Endodermal cell (in vitro differentiated cells): ENCODE measurements around the gene FUBP3. TPM values are rescaled to one million over a fixed set of nuclear protein-coding genes. Genes with fewer than 3 reads are reported as not detected.

Source experiments
- DNase-seq: peaks from one replicate; pipeline ENCODE4 v3.0.0-alpha.2; 2017
- H3K27ac ChIP-seq: 2 replicates; pipeline ENCODE4 v1.5.1; 2013; ENCODE audit warnings: mild to moderate bottlenecking, low read depth, low read length, moderate library complexity
- H3K27me3 ChIP-seq: 2 replicates; pipeline ENCODE4 v1.6.1; 2013; ENCODE audit warnings: mild to moderate bottlenecking, low read length, moderate library complexity; ENCODE audit not compliant: insufficient read depth, control insufficient read depth, poor library complexity, severe bottlenecking
- H3K36me3 ChIP-seq: 2 replicates; pipeline ENCODE4 v1.7.0; 2013; ENCODE audit warnings: mild to moderate bottlenecking, low read length, moderate library complexity; ENCODE audit not compliant: control insufficient read depth, insufficient read depth
- H3K4me1 ChIP-seq: one replicate; pipeline ENCODE4 v1.7.0; 2013; ENCODE audit warnings: low read length; ENCODE audit not compliant: control insufficient read depth, insufficient read depth
- H3K4me3 ChIP-seq: 2 replicates; pipeline ENCODE4 v1.5.1; 2013; ENCODE audit warnings: mild to moderate bottlenecking, low read length, moderate library complexity
- H3K9ac ChIP-seq: 2 replicates; pipeline ENCODE4 v1.6.1; 2013; ENCODE audit warnings: mild to moderate bottlenecking, low read length, moderate library complexity; ENCODE audit not compliant: poor library complexity, severe bottlenecking; ENCODE audit errors: extremely low read depth
- H3K9me3 ChIP-seq: 2 replicates; pipeline ENCODE4 v1.6.1; 2013; ENCODE audit warnings: mild to moderate bottlenecking, low read length, moderate library complexity; ENCODE audit not compliant: control insufficient read depth
- H3K27ac Mint-ChIP-seq: 2 replicates; pipeline ENCODE4 v1.8.0; 2020; ENCODE audit warnings: mixed read lengths
- H3K27me3 Mint-ChIP-seq: 2 replicates; pipeline ENCODE4 v1.8.0; 2021; ENCODE audit warnings: mild to moderate bottlenecking, mixed read lengths; ENCODE audit not compliant: insufficient read depth
- H3K36me3 Mint-ChIP-seq: 2 replicates; pipeline ENCODE4 v1.8.0; 2020; ENCODE audit warnings: low read depth, mixed read lengths
- H3K4me1 Mint-ChIP-seq: 2 replicates; pipeline ENCODE4 v1.8.0; 2020; ENCODE audit warnings: mixed read lengths
- H3K4me3 Mint-ChIP-seq: 2 replicates; pipeline ENCODE4 v1.8.0; 2020; ENCODE audit warnings: mild to moderate bottlenecking, moderate library complexity, mixed read lengths
- H3K9me3 Mint-ChIP-seq: 2 replicates; pipeline ENCODE4 v1.8.0; 2020; ENCODE audit warnings: mild to moderate bottlenecking, mixed read lengths
- CTCF ChIP-seq: fragments of 200-600 bp; sonication (generic); conservative IDR thresholded peaks from 2 replicates; pipeline ENCODE4 v1.5.0; 2021; ENCODE audit warnings: antibody characterized with exemption, mild to moderate bottlenecking
- WGBS, 2 experiments: methylation state at CpG; one replicate each; pipeline versions ENCODE4 v1.1.5 to v1.1.7; 2013; ENCODE audit warnings: missing lambda C conversion rate in 2 of 2, mixed read lengths in 1 of 2; ENCODE audit not compliant: insufficient coverage in 1 of 2, insufficient read length in 1 of 2; 5-methylcytosine and 5-hydroxymethylcytosine counted together
- total RNA-seq, 2 donors: library from RNA; stranded (reverse); fragmentation: NEBNext Ultra II Directional in 1 of 2; extraction: Animal tissue kit (Norgen Biotek cat#: 25700) in 1 of 2; gene quantifications; 2 replicates in 1 of 2; 3 replicates in 1 of 2; pipeline ENCODE4 v1.2.1, GENCODE V29; 2021

Gene FUBP3
- total RNA-seq, 2 donors from 2014 or later: 74.3 to 76.3 TPM

- no peak overlapping the region for H3K4me3 Mint-ChIP-seq
- Histone ChIP-seq H3K9me3 (no peaks in the 10 kb centered on the region), H3K27ac (no peak overlapping the region), H3K9ac (no peak overlapping the region), H3K36me3 (peaks cover 88% of the 10 kb centered on the region), H3K4me1 (no peaks in the 10 kb centered on the region), H3K4me3 (no peak overlapping the region), H3K27me3 (no peaks in the 10 kb centered on the region)
- peaks cover 67% of the 10 kb centered on the region for H3K36me3 Mint-ChIP-seq
- WGBS, 2 experiments: 89 to 92% methylated on average over 18 to 27 of the region's 27 CpGs
- H3K27ac Mint-ChIP-seq: peak overlapping the region; percentile 64
- TF ChIP-seq CTCF: no peak
- no peaks in the 10 kb centered on the region for H3K4me1 Mint-ChIP-seq
- no peaks in the 10 kb centered on the region for H3K9me3 Mint-ChIP-seq
- H3K27me3 Mint-ChIP-seq: no peaks in the 10 kb centered on the region
- DNase-seq: peak; percentile 39
These were observed 51.3 kb downstream of the FUBP3 start for GRCh38 chr9:130630506-130631330.

- H3K27ac Mint-ChIP-seq: no peak overlapping the region
- no peak for DNase-seq
- H3K9me3 ChIP-seq: no peaks in the 10 kb centered on the region
- peaks cover 85% of the 10 kb centered on the region for H3K36me3 ChIP-seq
- no peaks in the 10 kb centered on the region for H3K9me3 Mint-ChIP-seq
- no peak overlapping the region for H3K9ac ChIP-seq
- no peak overlapping the region for H3K4me3 Mint-ChIP-seq
- no peaks in the 10 kb centered on the region for H3K27me3 ChIP-seq
- WGBS, 2 experiments: 92 to 94% methylated on average over 15 to 22 of the region's 22 CpGs
- no peaks in the 10 kb centered on the region for H3K4me1 ChIP-seq
- TF ChIP-seq CTCF: no peak
- no peak overlapping the region for H3K4me3 ChIP-seq
- H3K27ac ChIP-seq: no peak overlapping the region
- peaks cover 59% of the 10 kb centered on the region for H3K36me3 Mint-ChIP-seq
- H3K27me3 Mint-ChIP-seq: no peaks in the 10 kb centered on the region
- no peaks in the 10 kb centered on the region for H3K4me1 Mint-ChIP-seq
These were observed 52.1 kb downstream of the FUBP3 start for GRCh38 chr9:130631331-130632080.

- H3K27ac ChIP-seq: no peak overlapping the region
- H3K4me1 Mint-ChIP-seq: no peaks in the 10 kb centered on the region
- H3K36me3 Mint-ChIP-seq: peaks cover 57% of the 10 kb centered on the region
- H3K9me3 ChIP-seq: no peaks in the 10 kb centered on the region
- no peak for DNase-seq
- H3K27ac Mint-ChIP-seq: no peak overlapping the region
- TF ChIP-seq CTCF: no peak
- H3K27me3 ChIP-seq: no peaks in the 10 kb centered on the region
- H3K4me3 Mint-ChIP-seq: no peak overlapping the region
- H3K36me3 ChIP-seq: peaks cover 85% of the 10 kb centered on the region
- no peak overlapping the region for H3K4me3 ChIP-seq
- H3K27me3 Mint-ChIP-seq: no peaks in the 10 kb centered on the region
- H3K9me3 Mint-ChIP-seq: no peaks in the 10 kb centered on the region
- 93 to 95% methylated on average over 7 to 13 of the region's 13 CpGs for WGBS, 2 experiments
- no peak overlapping the region for H3K9ac ChIP-seq
- no peaks in the 10 kb centered on the region for H3K4me1 ChIP-seq
These were observed 52.8 kb downstream of the FUBP3 start for GRCh38 chr9:130632081-130632710.
